ENCODE data around the gene SIRT7.

The SIRT7 gene

DNA sequence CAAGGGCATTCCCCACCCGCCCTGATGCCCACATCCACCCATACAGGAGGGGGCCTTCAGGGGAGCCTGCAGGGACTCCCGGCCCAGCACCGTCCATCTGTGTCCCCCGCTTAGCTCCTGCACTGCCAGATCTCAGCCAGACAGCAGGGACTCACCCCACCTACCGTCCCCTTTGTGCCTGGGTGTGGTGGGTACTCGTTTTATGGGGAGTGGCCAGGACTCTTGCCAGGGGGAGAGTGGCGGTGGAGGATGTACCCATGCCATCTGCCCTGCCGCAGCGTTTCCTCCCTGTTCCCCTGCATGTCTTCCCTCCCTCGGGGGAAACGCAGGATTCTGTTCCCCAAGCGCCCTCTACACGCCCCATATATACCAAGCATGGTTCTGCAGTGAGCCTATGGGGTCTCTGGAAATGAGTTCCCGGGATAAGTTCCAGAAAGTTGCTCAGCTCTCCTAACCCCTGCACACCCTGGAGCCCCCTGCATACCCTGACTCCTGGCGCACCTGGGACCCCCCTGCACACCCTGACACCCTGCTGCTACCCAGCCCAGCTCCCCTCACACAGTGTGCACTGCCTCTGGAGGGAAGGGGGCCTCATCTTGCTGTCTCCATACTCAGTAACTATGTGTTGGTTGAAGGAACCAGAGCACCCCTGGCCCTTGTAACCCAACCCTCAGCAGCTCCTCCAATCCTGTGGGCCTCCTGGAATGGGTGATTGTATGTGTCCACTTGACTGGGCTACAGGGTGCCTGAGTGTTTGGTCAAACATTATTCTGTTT lies 13.8 kb upstream of the SIRT7 start:
- no peak for FAIRE-seq

DNA sequence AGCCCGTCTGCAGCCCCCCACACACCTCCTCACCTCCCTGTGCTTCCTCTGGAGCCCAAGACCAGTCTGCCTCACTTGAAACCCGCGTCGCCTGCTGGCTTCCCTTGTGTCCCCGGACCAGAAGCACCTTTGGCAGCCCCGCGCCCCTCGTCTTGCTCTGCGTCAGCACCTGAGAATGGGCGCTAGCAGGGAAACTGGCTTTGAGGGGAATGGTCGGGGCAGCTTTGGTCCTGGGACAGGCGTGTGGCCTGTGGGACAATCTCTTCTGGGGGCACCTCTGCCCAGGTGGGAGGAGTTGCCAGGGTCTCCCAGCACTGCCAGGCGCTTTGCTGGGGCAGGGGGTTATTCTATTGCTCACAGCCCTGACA lies 13.2 kb upstream of the SIRT7 start:
- no peak for FAIRE-seq

- FAIRE-seq = no peak
These were observed 12.5 kb upstream of the SIRT7 start for GRCh38 chr17:81930142-81931125.

DNA sequence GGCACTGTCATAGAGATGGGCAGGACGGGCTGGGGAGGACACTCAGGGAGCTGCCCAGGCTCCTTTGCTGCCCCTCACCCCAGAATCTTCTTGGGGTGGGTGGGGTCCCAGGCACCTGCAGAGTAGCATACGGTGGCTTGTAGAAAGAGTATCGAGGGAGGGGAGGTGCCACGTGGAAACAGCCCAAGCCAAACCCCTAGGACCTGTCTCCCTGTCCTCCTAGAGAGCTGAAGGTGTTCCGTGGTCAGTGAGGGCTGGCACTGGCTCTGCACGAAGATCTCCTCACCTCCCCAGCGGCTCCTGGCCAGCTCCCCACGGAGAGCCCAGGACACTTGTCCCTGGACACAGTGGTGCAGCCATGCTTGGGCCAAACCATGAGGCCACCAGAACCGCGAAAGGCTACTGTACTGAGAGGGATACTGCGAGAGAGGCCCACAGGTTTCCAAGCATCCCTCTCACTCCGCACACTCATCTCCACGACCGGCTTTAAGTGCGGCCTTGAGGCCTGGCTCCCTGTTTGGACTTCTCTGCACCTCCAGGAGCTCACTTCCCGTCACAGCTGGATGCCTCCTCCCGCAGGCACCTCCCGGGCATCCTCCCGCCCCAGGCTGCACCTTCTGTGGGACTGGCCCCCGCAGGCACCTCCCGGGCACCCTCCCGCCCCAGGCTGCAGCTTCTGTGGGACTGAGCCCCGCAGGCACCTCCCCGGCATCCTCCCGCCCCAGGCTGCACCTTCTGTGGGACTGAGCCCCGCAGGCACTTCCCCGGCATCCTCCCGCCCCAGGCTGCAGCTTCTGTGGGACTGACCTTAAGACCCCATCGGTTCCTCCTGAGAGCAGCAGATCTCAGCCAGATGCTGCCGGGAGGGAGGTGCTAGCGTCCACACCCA lies 11.5 kb upstream of the SIRT7 start:
- no peak for FAIRE-seq

DNA sequence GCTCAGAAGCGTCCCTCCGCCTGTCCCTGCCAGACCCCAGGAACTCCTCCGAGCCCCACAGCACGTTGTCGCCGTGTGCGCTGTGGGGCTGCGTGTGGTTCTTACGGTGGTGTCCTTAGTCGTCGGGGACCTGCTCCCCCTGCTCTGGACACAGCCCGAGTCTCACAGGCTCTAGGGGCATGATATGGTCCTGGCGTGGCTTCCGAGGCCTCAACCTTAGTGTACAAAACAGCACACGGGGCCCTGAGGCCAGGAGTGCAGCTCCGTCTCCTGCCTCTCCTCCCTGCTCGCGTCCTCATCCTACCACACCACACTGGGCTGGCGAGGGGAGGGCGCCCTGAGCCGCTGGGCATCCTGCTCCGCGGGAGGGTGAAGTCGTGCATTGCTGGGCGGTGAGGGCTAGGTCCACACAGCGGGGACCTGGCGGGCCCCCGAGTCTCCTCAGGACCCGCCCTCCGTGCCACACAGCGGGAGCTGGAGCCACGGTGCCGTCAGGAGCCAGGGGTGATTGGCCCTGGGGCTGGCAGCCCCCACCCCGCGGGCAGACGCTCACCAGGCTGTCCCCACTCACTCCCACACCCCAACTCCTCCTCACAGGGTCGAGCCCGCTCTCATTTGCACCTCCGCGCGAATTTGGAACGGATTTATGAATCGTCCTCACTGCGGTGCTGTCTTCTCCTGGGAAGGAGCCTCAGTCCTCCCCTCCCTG lies 10.7 kb upstream of the SIRT7 start:
- FAIRE-seq = no peak

DNA sequence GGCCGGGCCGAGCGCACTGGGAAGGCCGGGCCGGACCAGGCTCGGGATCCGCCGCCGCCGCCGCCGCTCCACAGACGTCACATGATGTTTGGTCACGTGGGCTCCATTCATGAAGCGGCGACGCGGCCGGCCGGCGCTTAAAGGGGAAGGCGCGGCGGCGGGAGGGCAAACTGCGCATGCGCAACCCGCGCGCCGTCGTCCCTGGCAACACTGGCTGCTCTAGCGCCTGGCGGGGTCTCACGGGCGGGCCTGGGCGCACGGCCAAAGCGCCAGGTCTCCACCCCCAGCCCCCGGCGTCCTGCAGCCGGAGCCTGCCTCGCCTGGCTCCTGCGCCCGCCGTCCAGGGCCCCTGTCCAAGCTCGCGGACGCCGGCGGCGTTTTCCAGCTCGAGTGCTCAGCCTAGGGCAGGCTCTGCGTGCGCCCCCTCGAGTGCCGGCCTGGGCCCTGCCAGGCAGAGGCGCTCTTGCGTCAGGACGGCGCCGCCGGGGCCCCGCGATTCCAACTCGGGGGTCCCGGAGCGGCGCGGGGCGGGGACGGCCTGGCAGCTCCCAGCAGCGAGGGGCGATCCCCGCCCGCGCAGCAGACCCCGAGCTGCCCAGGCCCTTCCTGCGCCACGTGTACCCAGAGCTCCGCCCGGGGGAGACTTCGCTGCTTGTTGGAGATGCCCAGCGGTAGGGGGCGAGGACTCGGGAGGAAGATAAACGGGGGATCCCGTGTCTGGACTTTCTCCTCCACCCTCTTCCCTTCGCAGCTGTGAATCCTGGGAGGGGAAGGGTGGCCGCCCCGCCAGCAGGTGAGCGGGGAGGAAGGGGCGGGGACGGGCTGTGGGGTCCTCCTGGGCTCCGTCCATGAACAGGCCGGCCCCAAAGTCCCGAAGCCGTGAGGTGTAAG lies 9.9 kb upstream of the SIRT7 start, which contains the start of gene MAFG:
Gene MAFG, minus strand, starts transcription at position 83 of the 891 bp plus-strand sequence. CDS start 4,550 bp downstream, outside the sequence.
- FAIRE-seq = no peak

DNA sequence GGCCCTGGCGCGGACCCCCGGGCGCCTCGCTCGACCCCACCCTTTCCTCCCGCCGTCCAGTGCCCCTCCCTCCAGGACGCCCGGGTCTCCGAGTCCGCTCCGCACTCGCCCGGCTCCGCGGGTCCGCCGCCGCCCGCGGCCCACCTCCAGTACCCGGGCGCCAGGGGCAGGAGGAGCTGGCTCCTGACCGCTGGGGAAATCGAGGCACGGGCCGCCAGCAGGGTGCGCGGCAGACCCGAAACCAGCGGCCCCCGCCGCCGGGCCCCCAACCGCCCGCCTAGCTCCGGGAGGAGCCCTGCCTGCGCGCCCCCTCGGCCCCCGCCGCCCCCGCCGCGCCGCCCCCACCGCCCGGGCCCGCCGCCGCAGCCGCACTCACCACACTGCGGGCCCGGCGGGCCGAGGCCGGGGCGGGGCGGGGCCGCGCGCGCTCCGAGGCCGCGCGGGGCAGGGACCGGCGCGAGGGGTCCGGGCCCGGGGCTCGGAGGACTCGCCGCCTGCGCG lies 9.2 kb upstream of the SIRT7 start:
- FAIRE-seq = no peak

GRCh38 chr17:81926451-81927151 lies 8.6 kb upstream of the SIRT7 start:
- FAIRE-seq = no peak

DNA sequence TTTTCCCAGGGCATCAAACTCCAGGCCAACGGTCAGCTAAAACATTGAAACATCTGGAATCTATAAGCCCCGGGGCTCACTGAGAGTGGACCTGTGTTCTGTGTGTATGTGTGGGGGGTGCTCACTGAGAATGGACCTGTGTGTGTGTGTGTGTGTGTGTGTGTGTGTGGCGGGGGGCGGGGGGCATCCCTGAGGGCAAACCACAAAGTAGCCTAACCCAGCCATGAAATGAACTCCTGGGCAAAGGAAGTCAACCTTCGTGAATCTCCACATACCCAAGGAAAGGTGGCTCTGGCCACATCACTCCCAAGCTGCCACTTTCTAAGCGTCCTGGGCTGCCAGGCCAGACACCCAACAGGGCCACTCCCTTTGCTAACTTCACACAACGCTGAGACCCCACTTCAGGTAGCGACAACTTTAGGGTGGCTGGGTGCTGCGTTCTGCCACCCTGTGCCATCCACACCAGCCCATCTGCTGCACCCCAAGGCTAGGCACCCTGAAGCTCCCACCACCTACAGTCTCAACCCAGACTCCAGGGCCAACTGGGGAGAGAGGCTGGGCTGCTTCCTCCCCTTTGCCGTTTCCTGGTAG lies 8.0 kb upstream of the SIRT7 start:
- no peak for FAIRE-seq

- no peak for FAIRE-seq
These were observed 6.9 kb upstream of the SIRT7 start for GRCh38 chr17:81924557-81925532.

- FAIRE-seq = no peak
These were observed 5.6 kb upstream of the SIRT7 start for GRCh38 chr17:81923302-81924260.

- no peak for FAIRE-seq
These were observed 4.8 kb upstream of the SIRT7 start for GRCh38 chr17:81922566-81923301.

DNA sequence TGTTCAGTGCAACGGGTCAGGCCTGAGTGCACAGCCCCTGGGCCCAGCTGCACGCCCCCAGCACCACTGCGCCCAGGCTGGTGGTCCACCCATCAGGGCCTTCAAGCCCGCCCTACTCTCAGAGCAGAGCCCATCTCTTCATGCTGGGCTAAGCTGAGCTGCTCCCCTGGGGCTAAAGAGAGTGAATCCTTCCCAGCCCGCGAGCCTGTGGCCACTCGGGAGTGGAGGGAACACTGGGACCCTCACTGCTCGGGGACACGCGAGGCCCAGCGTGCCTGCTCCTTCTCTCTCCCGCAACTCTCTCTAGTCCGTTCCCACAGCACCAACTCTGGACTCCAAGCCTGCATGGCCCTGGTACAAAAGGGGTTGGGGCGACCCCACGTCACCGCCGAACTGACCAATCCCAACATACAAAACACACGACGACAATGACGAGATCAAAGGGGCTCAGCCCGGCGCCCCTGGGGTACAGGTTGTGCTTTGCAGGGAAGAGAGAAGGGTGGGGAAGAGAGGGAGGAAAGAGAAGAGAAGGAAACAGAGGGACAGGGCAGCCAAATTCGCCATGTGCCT lies 4.1 kb upstream of the SIRT7 start:
- no peak for FAIRE-seq

DNA sequence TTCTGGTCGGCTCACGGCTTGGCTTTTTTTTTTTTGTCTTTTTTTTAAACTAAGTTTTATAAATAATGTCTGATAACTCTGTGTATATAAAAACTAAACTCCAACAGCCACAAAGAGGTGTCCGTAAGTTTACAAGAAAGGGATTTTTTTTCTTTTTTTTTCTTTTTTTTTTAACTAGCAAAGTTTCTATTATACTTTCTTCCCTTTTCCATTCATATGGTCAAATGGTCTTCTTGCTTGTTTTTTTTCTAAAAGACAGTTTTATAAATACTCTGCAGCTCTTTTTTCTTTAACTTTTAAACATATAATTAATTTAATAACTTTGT lies 3.5 kb upstream of the SIRT7 start:
- FAIRE-seq = no peak

- FAIRE-seq = no peak
These were observed 2.9 kb upstream of the SIRT7 start for GRCh38 chr17:81920612-81921536.
